HG03196 (cell line): Measurements from ENCODE around the gene SARS1.
"Not testable (repeated sequence)": the region's sequence is repeated elsewhere in the genome, so short reads cannot be mapped to it uniquely, and the experiment has no call there.

ENCODE experiments used
- ATAC-seq: cut with Tn5 transposase; IDR thresholded peaks from one replicate; pipeline ENCODE4 v1.9.1; 2021; ENCODE audit not compliant: unreplicated experiment

Gene SARS1, protein sequence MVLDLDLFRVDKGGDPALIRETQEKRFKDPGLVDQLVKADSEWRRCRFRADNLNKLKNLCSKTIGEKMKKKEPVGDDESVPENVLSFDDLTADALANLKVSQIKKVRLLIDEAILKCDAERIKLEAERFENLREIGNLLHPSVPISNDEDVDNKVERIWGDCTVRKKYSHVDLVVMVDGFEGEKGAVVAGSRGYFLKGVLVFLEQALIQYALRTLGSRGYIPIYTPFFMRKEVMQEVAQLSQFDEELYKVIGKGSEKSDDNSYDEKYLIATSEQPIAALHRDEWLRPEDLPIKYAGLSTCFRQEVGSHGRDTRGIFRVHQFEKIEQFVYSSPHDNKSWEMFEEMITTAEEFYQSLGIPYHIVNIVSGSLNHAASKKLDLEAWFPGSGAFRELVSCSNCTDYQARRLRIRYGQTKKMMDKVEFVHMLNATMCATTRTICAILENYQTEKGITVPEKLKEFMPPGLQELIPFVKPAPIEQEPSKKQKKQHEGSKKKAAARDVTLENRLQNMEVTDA

DNA sequence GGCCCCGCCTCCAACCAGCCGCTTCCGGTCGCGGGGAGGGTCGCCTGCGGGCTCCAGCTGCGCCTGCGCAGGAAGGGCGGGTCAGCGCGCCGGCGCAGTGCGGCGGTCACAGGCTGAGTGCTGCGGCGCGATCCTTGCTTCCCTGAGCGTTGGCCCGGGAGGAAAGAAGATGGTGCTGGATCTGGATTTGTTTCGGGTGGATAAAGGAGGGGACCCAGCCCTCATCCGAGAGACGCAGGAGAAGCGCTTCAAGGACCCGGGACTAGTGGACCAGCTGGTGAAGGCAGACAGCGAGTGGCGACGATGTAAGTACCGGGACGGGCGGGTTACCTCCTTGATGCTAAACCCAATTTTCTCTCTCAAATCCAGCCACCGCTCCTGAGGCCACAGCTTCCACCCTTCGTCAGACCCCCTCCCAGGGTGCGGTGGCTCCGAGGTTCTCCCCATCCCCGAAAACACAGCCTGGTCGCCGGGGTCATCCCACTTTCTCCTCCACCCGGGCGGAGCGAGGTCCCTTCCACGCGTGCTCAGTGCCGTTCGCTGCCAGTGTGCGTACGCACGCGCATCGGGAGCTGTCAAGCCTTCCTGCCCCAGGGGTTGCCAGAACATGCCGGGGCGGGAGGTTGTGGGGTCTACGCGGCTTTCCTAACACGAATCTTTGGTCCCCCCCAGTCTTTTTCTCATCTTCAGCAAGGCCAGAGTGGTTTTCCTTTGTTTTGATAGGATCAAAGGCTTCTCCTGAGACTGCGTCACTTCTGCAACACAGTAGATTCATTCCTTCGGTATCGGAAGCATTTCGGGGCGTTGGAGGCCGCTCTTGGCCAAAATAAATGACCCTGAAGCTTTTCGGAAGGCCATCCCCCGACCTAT, at the start of gene SARS1:
Gene SARS1, plus strand, starts transcription at position 95 of the 870 bp plus-strand sequence. Its CDS starts 75 bp downstream, at position 170.
- ATAC-seq = peak; percentile 82

- no peak for ATAC-seq
These were observed 49.2 kb upstream of the SARS1 start for GRCh38 chr1:109164538-109164937.

DNA sequence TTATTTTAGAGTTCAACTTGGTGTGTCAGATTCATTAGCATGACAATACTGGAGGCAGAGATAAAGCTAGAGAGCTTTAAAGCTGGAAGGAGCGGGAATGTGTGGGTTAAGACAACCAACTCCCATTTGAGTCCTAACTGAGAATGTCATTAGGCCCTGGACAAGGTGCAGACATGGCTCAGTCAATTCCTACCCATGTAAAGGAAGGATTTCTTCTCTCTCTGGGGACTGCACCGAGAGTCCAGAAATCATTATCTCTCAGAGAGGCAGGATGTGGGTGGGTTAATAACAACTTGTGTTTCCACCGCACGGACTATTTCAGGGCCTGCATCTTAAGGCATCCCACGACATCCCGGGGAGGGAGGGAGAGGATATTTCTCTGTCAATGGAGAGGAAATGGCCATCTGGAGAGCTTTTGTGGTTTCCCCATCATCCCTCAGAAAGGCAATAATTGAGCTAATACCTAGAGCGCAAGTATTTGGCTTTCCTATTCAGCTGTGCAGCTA, 46.7 kb upstream of the SARS1 start:
- peak; percentile 65 for ATAC-seq

DNA sequence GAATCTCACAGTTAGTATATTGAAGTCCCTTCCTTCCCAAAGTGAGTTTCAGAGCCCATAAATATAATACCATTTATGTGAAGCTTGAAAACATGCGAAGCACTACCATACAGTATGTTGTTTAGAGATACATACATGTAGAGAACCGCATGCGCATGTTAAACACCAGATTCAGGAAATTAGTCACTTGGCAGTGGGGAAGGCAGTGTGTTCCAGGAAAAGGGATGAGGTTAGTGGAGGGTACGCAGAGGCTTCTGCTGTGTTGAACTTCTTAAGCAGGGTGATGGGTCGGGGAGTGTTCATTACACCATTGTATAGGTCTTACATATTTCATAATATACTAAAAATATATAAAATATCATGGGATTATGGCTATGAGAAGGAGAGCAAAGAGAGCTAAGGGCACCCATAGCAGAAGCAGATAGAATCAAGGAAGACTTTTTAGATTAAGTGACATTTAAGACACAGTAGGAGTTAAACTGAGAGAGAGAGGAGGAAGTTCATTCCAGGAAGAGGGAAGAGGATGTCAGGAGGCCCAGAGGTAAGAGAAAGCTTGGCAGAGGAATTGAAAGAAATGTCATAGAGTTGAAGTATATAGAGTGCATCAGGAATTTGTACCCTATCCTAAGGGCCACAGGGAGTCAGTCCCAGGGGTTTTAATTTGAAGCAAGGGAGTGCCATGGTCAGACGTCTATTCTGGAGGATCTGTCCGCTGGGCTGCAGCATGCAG, 43.5 kb upstream of the SARS1 start:
- ATAC-seq = no peak

DNA sequence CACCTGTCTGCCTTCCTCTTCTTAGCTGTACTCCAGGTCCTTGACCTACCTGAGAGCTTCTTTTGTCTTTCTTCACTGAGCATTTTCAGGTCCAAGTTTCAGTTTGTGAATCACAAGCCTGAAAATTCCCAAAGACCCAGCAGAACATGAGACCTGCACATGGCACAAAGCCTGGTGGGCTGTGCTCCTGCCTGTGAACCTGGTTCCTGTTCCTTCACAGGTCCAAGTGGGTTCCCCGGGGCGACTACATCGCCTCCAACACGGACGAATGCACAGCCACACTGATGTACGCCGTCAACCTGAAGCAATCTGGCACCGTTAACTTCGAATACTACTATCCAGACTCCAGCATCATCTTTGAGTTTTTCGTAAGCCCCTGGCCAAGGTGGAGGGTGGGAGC, 42.1 kb upstream of the SARS1 start:
- ATAC-seq = no peak

DNA sequence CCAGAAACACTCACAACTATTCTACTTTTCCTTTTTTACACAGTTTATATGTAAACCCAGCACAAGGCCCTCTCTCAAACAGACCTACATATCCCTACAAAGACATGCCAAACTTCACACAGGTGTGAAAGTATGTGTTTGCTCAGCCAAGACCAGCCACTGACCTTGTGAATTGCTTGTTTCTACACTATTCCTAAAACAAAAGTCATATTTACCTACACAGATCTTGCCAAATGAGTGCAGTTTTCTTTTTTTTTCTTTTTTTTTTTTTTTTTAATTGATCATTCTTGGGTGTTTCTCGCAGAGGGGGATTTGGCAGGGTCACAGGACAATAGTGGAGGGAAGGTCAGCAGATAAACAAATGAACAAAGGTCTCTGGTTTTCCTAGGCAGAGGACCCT, 37.4 kb upstream of the SARS1 start:
- not testable (repeated sequence) for ATAC-seq

DNA sequence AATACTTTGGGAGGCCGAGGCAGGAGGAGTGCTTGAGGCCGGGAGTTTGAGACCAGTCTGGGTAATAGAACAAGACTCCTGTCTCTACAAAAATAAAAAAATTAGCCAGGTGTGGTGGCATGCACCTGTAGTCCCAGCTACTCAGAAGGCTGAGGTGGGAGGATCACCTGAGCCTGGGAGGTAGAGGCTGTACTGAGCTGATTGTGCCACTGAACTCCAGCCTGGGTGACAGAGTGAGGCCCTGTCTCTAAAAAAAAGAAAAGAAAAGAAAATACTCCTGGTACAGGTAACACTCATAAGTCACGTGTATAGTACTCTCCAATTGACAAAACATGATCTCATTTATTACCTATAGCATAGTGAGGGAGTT, 33.0 kb upstream of the SARS1 start:
- ATAC-seq = not testable (repeated sequence)

- no peak for ATAC-seq
These were observed 32.5 kb upstream of the SARS1 start for GRCh38 chr1:109181085-109181806.

GRCh38 chr1:109181807-109182163, 31.9 kb upstream of the SARS1 start:
- ATAC-seq = no peak

- no peak for ATAC-seq
These were observed 30.5 kb upstream of the SARS1 start for GRCh38 chr1:109183058-109183738.

DNA sequence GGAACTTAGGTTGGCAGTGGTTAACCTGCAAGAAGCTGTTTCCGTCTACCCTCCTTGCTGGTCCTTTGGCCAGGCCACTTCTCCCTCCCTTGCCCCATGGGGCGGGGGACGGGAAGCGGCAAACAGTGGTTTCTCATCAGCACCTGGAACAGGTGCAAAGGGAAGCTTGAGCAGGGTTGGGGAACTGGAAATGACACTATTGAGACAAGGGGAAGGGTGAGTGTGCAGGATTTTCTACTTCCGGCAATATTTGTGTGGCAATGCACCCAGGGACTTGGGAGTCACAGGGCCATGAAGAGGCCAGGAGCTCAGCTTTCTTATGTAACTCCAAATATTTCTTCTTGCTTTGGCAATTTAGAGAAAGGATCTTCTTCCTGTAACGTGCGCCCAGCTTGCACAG, 29.0 kb upstream of the SARS1 start:
- ATAC-seq = no peak

DNA sequence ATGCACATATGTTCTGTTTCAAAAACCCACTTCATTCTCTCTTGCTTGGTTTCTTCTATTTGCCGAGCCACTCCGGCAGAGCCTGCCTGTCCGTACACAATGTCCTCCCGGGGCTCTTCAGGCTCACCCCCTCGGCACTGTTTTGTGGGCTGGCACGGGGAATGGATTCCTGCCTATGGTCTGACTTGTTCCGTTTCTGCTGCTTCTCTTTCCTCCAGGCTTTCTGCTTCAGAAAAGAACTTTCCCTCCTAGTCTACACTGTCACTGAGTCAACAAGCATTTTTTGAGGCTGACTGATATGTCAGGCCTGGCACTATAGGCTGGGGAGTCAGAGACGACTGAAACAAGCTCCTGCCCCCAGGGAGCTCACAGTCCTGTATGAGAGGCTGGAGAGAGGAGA, 28.4 kb upstream of the SARS1 start:
- ATAC-seq = no peak

DNA sequence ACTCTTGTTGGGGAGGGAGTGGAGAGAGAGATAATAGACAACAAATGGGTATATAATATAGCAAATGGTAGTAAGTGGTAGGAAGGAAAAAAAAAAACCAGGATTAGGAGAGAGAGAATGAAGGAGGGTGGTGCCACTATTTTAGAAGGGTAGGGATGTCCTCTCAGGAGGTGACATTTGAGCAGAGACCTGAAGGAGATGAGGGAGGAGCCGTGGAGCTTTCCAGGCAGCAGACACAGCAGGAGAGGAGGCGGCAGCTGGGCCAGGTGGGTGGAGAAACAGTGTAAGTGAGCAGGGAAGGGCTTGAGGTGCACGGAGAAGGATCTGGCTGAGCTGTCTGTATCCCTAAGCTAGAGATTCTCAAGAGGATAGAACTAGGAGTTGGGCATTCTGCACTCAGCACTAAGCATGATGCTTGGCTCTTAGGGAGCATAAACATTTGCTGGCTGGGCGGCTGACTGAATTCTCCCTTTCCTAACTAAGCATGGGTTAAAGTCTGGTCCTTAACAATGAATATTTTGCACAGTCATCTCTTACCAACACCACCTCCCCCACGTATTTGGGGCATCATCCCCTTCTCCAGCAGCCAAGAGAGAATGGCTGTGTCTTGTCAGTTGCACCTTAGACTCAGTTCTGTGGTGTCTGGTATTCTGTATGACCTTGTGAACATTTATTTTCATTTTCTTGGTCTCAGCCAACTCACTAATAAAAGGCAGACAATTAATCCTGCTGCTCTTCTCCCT, 27.6 kb upstream of the SARS1 start:
- ATAC-seq = no peak

- ATAC-seq = no peak
These were observed 27.0 kb upstream of the SARS1 start for GRCh38 chr1:109186733-109187086.

DNA sequence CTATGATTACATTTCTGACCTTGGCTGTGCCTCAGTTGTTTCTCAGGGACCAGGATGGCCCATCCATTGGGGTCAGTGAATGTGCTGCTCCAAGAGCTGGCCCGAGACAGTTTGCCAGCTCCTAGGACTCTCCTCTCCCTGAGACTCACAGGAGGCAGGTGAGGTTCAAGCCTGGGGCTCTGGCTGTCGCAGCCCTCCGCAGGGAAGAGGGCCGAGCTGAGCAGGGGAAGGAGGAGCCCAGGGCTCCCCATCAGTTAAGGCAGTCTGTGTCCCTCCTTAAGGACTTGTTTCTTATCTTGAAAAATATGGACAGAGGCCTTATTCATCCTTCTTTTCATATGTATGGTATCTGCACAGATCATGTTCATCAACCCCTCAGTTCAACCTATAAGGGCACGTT, 26.6 kb upstream of the SARS1 start:
- ATAC-seq = no peak

- no peak for ATAC-seq
These were observed 25.5 kb upstream of the SARS1 start for GRCh38 chr1:109188200-109188599.

DNA sequence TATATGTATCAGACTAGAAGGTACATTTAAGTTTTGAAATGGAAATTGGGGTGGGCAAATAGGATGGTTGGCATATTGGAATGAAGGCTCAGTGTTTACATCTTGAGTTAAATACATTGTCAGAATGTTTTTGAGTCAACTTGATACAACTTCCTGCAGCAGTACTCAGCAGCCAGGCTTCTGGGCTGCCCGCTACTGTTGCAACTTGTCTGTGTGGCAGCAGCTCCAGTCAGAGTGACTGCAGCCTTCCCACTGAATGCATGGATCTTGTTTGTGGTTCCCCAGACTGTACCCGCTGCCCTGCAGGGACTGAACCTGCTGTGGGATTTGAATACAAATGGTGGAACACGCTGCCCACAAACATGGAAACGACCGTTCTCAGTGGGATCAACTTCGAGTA, 24.9 kb upstream of the SARS1 start:
- ATAC-seq = no peak

DNA sequence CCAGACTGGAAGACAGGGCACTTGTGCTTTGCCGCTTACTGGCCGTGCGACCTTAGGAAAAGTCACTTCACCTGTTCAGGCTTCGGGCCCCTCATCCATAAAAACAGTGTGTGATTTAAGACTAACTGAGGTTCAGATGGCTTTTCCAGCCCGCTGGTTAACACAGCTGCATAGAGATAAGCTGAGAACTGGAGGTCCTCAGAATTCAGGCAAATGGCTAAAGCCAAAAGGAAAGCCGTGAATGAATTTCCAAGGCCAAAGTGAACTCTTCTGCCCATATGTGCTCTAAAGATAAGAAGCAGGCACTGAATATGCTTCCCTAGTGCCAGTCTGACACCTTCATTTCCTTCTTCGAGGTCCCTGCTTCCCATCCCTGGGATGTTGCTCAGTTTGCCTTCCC, 23.5 kb upstream of the SARS1 start:
- no peak for ATAC-seq

DNA sequence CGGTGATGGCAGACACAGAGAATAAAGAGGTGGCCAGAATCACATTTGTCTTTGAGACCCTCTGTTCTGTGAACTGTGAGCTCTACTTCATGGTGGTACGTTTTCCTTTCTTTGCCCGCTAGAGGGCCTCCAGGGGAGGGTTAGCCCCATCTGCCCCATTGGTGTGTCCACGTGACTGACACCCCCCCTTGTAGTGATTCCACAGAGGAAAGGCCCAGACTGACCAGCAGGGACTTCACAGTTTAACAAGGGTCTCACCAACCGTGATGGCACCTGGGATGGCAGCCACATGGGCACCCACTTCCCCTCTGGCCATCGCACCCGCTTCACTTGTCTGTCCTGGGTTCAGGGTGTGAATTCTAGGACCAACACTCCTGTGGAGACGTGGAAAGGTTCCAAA, 22.3 kb upstream of the SARS1 start:
- ATAC-seq = no peak
